Naive thymus-derived CD4-positive, alpha-beta T cell (primary cell): ENCODE results near the gene SPPL2C. TPM values are rescaled to one million over a fixed set of nuclear protein-coding genes. Genes with fewer than 3 reads are reported as not detected.

Experiments used
- ATAC-seq: fragments of 150-1000 bp; cut with Tn5 transposase; 2 replicates; pipeline ENCODE4 v1.10.0; 2021; ENCODE audit warnings: mild to moderate bottlenecking, moderate library complexity
- CTCF ChIA-PET: fragments of 350-600 bp; sonication (Branson Sonifier 250); formaldehyde crosslinking; loops from one replicate; lab custom pipeline; 2021; ENCODE audit warnings: antibody characterized with exemption; lab: Charles Lee
- POLR2A ChIA-PET: fragments of 350-600 bp; sonication (Branson Sonifier 250); formaldehyde crosslinking; loops from one replicate; lab custom pipeline; 2021; ENCODE audit warnings: antibody characterized with exemption, inconsistent platforms; lab: Charles Lee
- DNase-seq, 9 donors: peaks; one replicate each; pipeline versions ENCODE4 v3.0.0 to v3.0.0-alpha.2; 2020 to 2022; ENCODE audit warnings: mixed read lengths in 1 of 9
- H3K27ac ChIP-seq: one replicate; pipeline ENCODE4 v1.7.0; 2013; ENCODE audit warnings: mild to moderate bottlenecking, low read depth, low read length, moderate library complexity
- H3K27me3 ChIP-seq, 2 donors: one replicate each; pipeline ENCODE4 v1.7.0; 2013; ENCODE audit warnings: low read length in 2 of 2, mild to moderate bottlenecking in 2 of 2, moderate library complexity in 2 of 2; ENCODE audit not compliant: control insufficient read depth in 2 of 2, insufficient read depth in 2 of 2
- H3K36me3 ChIP-seq, 3 experiments: 1 replicate in 2 of 3; 2 replicates in 1 of 3; pipeline ENCODE4 v1.7.0; 2013; ENCODE audit warnings: low read length in 3 of 3, mild to moderate bottlenecking in 3 of 3, moderate library complexity in 1 of 3; ENCODE audit not compliant: insufficient read depth in 3 of 3, control insufficient read depth in 2 of 3
- H3K4me1 ChIP-seq, 2 donors: one replicate each; pipeline ENCODE4 v1.7.0; 2013; ENCODE audit warnings: low read length in 2 of 2, mild to moderate bottlenecking in 2 of 2, moderate library complexity in 1 of 2; ENCODE audit not compliant: control insufficient read depth in 2 of 2, insufficient read depth in 2 of 2
- H3K4me3 ChIP-seq: 2 replicates; pipeline ENCODE4 v1.7.0; 2013; ENCODE audit warnings: mild to moderate bottlenecking, low read length
- H3K9me3 ChIP-seq, 3 experiments: 1 replicate in 2 of 3; 2 replicates in 1 of 3; pipeline ENCODE4 v1.7.0; 2013; ENCODE audit warnings: low read length in 3 of 3; ENCODE audit not compliant: control insufficient read depth in 2 of 3
- H3K27ac Mint-ChIP-seq, 9 donors: one replicate each; pipeline ENCODE4 v1.8.0; 2020 to 2022; ENCODE audit warnings: mixed read lengths in 9 of 9, mild to moderate bottlenecking in 8 of 9, moderate library complexity in 5 of 9, inconsistent platforms in 2 of 9
- H3K27me3 Mint-ChIP-seq, 5 donors: one replicate each; pipeline ENCODE4 v1.8.0; 2021 to 2022; ENCODE audit warnings: mixed read lengths in 5 of 5, mild to moderate bottlenecking in 1 of 5
- H3K36me3 Mint-ChIP-seq, 5 donors: one replicate each; pipeline ENCODE4 v1.8.0; 2020 to 2022; ENCODE audit warnings: mixed read lengths in 5 of 5, mild to moderate bottlenecking in 3 of 5, inconsistent platforms in 1 of 5
- H3K4me1 Mint-ChIP-seq, 7 donors: one replicate each; pipeline ENCODE4 v1.8.0; 2020 to 2022; ENCODE audit warnings: mixed read lengths in 7 of 7, mild to moderate bottlenecking in 3 of 7, inconsistent platforms in 1 of 7
- H3K4me3 Mint-ChIP-seq, 10 donors: one replicate each; pipeline ENCODE4 v1.8.0; 2020 to 2022; ENCODE audit warnings: mild to moderate bottlenecking in 10 of 10, mixed read lengths in 10 of 10, moderate library complexity in 6 of 10, inconsistent platforms in 2 of 10
- H3K9me3 Mint-ChIP-seq, 11 donors: one replicate each; pipeline ENCODE4 v1.8.0; 2020 to 2022; ENCODE audit warnings: mixed read lengths in 11 of 11, mild to moderate bottlenecking in 4 of 11, inconsistent platforms in 1 of 11, moderate library complexity in 1 of 11
- intact Hi-C, 2 donors: fragments of 100-400 bp; cut with micrococcal nuclease; formaldehyde crosslinking; loops; one replicate each; pipeline ENCODE4 v1.15.1; 2023
- polyA plus RNA-seq, 2 donors: library from polyadenylated mRNA; unstranded; fragments of 300-500 nt; fragmentation: Illumina TruSeq; gene quantifications; one replicate each; pipeline ENCODE4 v1.2.3, GENCODE V29; 2021
- total RNA-seq, 6 experiments: library from RNA in 5 of 6; stranded (reverse) in 5 of 6; gene quantifications; 1 replicate in 5 of 6; 2 replicates in 1 of 6; pipeline ENCODE4 v1.2.3 and lab custom pipeline; 2021 to 2026

SPPL2C gene
- total and polyA plus RNA-seq, 7 experiments from 2014 or later = not detected

DNA sequence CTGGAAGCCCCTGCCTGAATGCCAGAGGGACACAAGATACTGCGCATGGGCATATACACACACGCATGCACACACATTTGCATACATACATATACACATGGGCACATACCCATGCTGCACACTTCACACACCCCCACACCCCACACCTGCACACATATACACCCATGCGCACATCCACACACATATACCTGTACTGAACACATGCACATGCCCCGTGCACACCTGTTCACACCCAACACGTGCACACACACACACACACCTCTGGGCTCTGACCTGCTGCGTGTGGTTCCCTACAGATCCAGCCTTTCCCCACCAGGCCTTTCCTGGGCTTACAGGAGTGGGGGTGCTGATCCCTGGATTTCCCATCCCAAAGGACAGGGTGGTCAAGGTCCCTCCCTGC, 6.3 kb downstream of the SPPL2C start:
- peaks cover 0 to 7% (median 3%) of the 10 kb centered on the region in 7 donors for H3K4me1 Mint-ChIP-seq
- H3K27ac Mint-ChIP-seq = no peak overlapping the region
- Histone ChIP-seq H3K27me3 (no peaks in the 10 kb centered on the region), H3K4me3 (no peak overlapping the region), H3K9me3 (no peaks in the 10 kb centered on the region), H3K27ac (no peak overlapping the region), H3K36me3 (no peaks in the 10 kb centered on the region), H3K4me1 (no peaks in the 10 kb centered on the region)
- no peak overlapping the region for H3K4me3 Mint-ChIP-seq
- CTCF ChIA-PET = interaction anchor here (1.5 kb wide), 1 partner anchor 11 kb away, joined by 5 read pairs; no protein-coding TSS in a partner anchor
- H3K36me3 Mint-ChIP-seq = peaks cover 0 to 4% (median 0%) of the 10 kb centered on the region in 5 donors
- POLR2A ChIA-PET = no interaction called here
- ATAC-seq = peak; percentile 34
- peaks cover 0 to 3% (median 0%) of the 10 kb centered on the region in 11 donors for H3K9me3 Mint-ChIP-seq
- no peak for DNase-seq
- intact Hi-C loops = loop anchor here (5.0 kb wide), 1 partner anchor 209 kb away; no protein-coding TSS in a partner anchor
- peaks cover 4 to 15% (median 11%) of the 10 kb centered on the region in 5 donors for H3K27me3 Mint-ChIP-seq

DNA sequence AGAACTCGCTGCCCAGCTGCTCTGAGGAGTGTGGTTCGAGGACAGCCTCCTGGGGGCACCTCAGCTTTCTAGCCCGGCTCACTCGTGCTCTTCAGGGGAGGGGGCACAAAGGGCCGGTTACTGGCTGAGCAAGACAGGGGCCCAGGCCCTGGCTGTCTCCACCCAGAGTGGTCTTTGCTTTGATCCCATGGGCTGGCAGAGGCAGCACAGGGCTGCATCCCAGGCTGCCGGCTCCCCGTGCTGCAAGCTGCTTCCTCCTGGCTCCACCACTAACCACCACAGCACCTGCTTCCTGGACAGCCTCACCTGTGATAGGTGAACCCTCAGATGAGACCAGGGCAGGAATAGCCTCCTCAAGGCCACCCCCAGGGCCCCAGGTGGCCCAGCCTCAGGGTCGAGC, 6.8 kb downstream of the SPPL2C start:
- POLR2A ChIA-PET = no interaction called here
- no peak for ATAC-seq
- CTCF ChIA-PET = interaction anchor here (1.5 to 1.6 kb wide), 2 partner anchors 11 to 12 kb away, joined by 4 to 5 read pairs; no protein-coding TSS in a partner anchor
- intact Hi-C loops = loop anchor here (5.0 kb wide), 1 partner anchor 209 kb away; no protein-coding TSS in a partner anchor
- no peaks in the 10 kb centered on the region for H3K4me1 ChIP-seq
- Mint-ChIP-seq H3K36me3 (peaks cover 0 to 4% (median 0%) of the 10 kb centered on the region in 5 donors), H3K4me1 (peaks cover 0 to 7% (median 3%) of the 10 kb centered on the region in 7 donors), H3K27me3 (peaks cover 4 to 15% (median 11%) of the 10 kb centered on the region in 5 donors), H3K27ac (no peak overlapping the region), H3K9me3 (peaks cover 0 to 3% (median 0%) of the 10 kb centered on the region in 11 donors), H3K4me3 (no peak overlapping the region)
- H3K36me3 ChIP-seq = no peaks in the 10 kb centered on the region
- no peaks in the 10 kb centered on the region for H3K27me3 ChIP-seq
- no peak overlapping the region for H3K27ac ChIP-seq
- H3K9me3 ChIP-seq = no peaks in the 10 kb centered on the region
- DNase-seq = no peak
- no peak overlapping the region for H3K4me3 ChIP-seq

DNA sequence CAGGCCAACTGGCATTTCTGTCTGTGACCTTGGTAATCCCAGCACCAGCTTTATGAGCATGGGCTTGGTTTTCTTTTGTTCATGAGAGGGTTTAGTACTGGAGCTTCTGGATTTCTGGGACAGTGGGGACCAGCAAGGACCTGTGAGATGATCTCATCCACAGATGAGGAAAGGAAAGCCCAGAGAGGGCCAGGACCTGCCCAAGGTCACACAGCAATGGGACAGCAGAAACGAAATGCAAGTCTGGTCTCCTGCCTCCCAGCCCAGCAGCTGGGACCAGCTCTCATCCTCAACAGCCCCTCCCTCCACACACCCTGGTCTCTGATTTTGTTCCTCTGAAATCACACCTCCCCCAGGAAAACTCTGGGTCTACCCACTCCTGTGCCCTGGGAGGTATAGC, 7.2 kb downstream of the SPPL2C start:
- H3K36me3 ChIP-seq = no peaks in the 10 kb centered on the region
- intact Hi-C loops = loop anchor here (5.0 kb wide), 1 partner anchor 210 kb away; no protein-coding TSS in a partner anchor
- no peak overlapping the region for H3K27ac ChIP-seq
- H3K27ac Mint-ChIP-seq = no peak overlapping the region
- H3K4me1 ChIP-seq = no peaks in the 10 kb centered on the region
- peaks cover 0 to 4% (median 0%) of the 10 kb centered on the region in 5 donors for H3K36me3 Mint-ChIP-seq
- no peak overlapping the region for H3K4me3 Mint-ChIP-seq
- peaks cover 0 to 3% (median 0%) of the 10 kb centered on the region in 11 donors for H3K9me3 Mint-ChIP-seq
- ChIA-PET POLR2A (no interaction called here), CTCF (interaction anchor here (1.5 to 1.6 kb wide), 2 partner anchors 10 to 12 kb away, joined by 4 to 5 read pairs; no protein-coding TSS in a partner anchor)
- ATAC-seq = no peak
- H3K4me3 ChIP-seq = no peak overlapping the region
- H3K27me3 ChIP-seq = no peaks in the 10 kb centered on the region
- peaks cover 0 to 7% (median 3%) of the 10 kb centered on the region in 7 donors for H3K4me1 Mint-ChIP-seq
- H3K27me3 Mint-ChIP-seq = peaks cover 4 to 15% (median 11%) of the 10 kb centered on the region in 5 donors
- H3K9me3 ChIP-seq = no peaks in the 10 kb centered on the region
- no peak for DNase-seq

DNA sequence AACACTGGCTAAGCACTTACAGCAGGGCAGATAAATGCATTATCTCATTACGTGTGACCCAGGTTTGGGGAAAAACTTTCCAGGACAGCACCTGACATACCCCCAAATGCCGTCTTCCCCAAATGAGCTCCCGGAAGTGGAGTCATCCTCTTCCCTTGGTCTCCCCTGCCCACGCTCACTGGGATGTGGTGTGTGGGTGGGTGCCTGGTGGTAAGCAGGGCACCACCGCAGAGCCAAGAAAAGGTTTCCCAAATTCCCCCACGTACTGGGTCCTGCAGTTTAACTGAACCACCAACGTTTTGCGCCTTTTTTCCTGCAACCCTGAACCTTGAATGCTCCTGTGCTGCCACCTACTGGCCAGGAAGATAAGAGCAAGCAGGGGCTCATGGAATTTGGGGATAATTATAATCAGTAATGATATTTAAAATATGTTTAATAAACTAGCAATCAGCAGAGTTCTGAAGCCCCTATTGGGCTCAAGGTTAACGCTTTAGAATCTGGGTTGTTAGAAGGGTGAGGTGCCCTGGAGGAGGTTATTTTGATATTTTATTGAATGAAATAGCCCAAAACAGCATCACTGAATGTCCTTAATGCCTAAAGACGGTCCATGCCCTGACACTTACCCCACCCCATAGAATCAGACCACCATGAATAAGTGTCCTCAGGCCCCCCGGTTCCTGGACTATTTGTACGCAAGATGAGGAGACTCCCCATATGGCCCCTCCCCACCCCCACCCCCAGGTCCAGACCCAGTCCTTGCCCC, 8.0 kb downstream of the SPPL2C start:
- H3K9me3 Mint-ChIP-seq = peaks cover 0 to 3% (median 0%) of the 10 kb centered on the region in 11 donors
- H3K27ac ChIP-seq = no peak overlapping the region
- H3K36me3 Mint-ChIP-seq = peaks cover 0 to 4% (median 0%) of the 10 kb centered on the region in 5 donors
- no peak overlapping the region for H3K27ac Mint-ChIP-seq
- CTCF ChIA-PET = interaction anchor here (1.6 kb wide), 1 partner anchor 11 kb away, joined by 4 read pairs; no protein-coding TSS in a partner anchor
- DNase-seq (peak in 7 of 9 donors; percentile 34 to 62 (median 47)), ATAC-seq (peak; percentile 61)
- H3K4me1 ChIP-seq = no peaks in the 10 kb centered on the region
- no peaks in the 10 kb centered on the region for H3K36me3 ChIP-seq
- H3K4me3 Mint-ChIP-seq = peak overlapping the region in 2 of 10 donors; percentile 21 to 27
- H3K27me3 ChIP-seq = no peaks in the 10 kb centered on the region
- peaks cover 0 to 7% (median 3%) of the 10 kb centered on the region in 7 donors for H3K4me1 Mint-ChIP-seq
- no peak overlapping the region for H3K4me3 ChIP-seq
- POLR2A ChIA-PET = no interaction called here
- H3K9me3 ChIP-seq = no peaks in the 10 kb centered on the region
- peaks cover 7 to 17% (median 15%) of the 10 kb centered on the region in 5 donors for H3K27me3 Mint-ChIP-seq
- intact Hi-C loops = loop anchor here (5.0 kb wide), 1 partner anchor 210 kb away; no protein-coding TSS in a partner anchor

DNA sequence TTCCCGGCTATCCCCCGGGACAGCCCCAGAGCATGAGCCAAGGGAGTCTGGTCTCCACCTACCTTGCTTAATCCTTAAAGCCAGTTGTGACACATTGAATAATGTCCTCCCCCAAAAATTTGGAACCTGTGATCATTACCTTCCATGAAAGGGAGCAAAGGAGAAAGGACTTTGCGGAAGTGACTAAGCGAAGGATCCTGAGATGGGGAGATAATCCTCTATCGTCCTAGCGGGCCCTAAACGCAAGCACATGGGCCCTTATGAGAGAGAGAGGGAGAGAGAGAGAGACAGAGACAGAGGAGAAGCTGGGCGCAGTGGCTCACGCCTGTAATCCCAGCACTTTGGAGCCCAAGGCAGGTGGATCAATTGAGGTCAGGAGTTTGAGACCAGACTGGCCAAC, 9.5 kb downstream of the SPPL2C start:
- ChIA-PET CTCF (no interaction called here), POLR2A (no interaction called here)
- Mint-ChIP-seq H3K27me3 (peaks cover 11 to 26% (median 22%) of the 10 kb centered on the region in 5 donors), H3K27ac (no peak overlapping the region), H3K4me1 (peaks cover 0 to 7% (median 3%) of the 10 kb centered on the region in 7 donors), H3K4me3 (no peak overlapping the region), H3K36me3 (peaks cover 0 to 4% (median 0%) of the 10 kb centered on the region in 5 donors), H3K9me3 (peaks cover 0 to 3% (median 0%) of the 10 kb centered on the region in 11 donors)
- no peak overlapping the region for H3K27ac ChIP-seq
- no peak overlapping the region for H3K4me3 ChIP-seq
- no peaks in the 10 kb centered on the region for H3K27me3 ChIP-seq
- no peaks in the 10 kb centered on the region for H3K4me1 ChIP-seq
- ATAC-seq (no peak), DNase-seq (no peak)
- no peaks in the 10 kb centered on the region for H3K9me3 ChIP-seq
- intact Hi-C loops = loop anchor here (5.0 kb wide), 1 partner anchor 212 kb away; no protein-coding TSS in a partner anchor
- no peaks in the 10 kb centered on the region for H3K36me3 ChIP-seq

DNA sequence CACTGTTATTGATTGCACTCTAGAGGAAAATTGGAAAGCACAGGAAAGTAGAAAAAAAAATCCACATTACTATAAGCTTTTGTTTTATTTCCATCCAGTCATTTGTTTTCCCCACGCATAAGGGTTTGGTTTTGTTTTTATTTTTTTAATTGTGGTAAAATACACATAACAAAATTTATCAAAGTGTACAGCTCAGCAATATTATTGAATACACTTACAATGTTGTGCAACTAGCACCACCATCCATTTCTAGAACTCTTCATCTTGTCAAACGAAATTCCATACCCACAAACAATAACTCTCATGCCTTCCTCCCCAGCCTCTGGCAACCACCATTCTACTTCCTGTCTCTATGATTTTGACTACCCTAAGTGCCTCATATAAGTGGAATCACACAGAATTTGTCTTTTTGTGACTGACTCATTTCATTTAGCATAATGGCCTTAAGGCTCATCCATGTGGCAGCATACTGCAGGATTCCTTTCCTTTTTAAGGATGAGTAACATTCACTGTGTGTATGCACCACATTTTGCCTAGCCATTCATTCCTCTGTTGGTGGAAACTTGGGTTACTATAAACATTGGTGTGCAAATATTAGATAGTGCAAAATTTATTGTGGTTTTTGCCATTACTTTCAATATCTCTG, 11.1 kb downstream of the SPPL2C start:
- H3K27ac ChIP-seq = no peak overlapping the region
- no peak overlapping the region for H3K4me3 Mint-ChIP-seq
- peaks cover 0 to 3% (median 0%) of the 10 kb centered on the region in 11 donors for H3K9me3 Mint-ChIP-seq
- H3K36me3 Mint-ChIP-seq = peaks cover 0 to 4% (median 0%) of the 10 kb centered on the region in 5 donors
- ATAC-seq (no peak), DNase-seq (no peak)
- no peaks in the 10 kb centered on the region for H3K36me3 ChIP-seq
- peaks cover 15 to 38% (median 24%) of the 10 kb centered on the region in 5 donors for H3K27me3 Mint-ChIP-seq
- intact Hi-C loops = no loop called here
- ChIA-PET CTCF (interaction anchor here (1.1 kb wide), 1 partner anchor 216 kb away, joined by 4 read pairs; no protein-coding TSS in a partner anchor), POLR2A (no interaction called here)
- no peak overlapping the region for H3K27ac Mint-ChIP-seq
- H3K4me1 ChIP-seq = no peaks in the 10 kb centered on the region
- no peaks in the 10 kb centered on the region for H3K9me3 ChIP-seq
- H3K4me3 ChIP-seq = no peak overlapping the region
- no peaks in the 10 kb centered on the region for H3K27me3 ChIP-seq
- H3K4me1 Mint-ChIP-seq = peaks cover 0 to 7% (median 3%) of the 10 kb centered on the region in 7 donors
